K562 (cell line): ENCODE results near the gene C2orf92. TPM values are rescaled to one million over a fixed set of nuclear protein-coding genes. Genes with fewer than 3 reads are reported as not detected.

Experiments used
- ATF6 ChIP-seq: sonication (generic); formaldehyde crosslinking; IDR thresholded peaks from 2 replicates; pipeline ENCODE4 v1.4.0; 2020; ENCODE audit warnings: mild to moderate bottlenecking, missing genetic modification reagents
- C11orf30 ChIP-seq: fragments of 450-650 bp; IDR thresholded peaks from 2 replicates; pipeline ENCODE4 v1.6.1; 2016; ENCODE audit warnings: low read depth, mild to moderate bottlenecking
- E2F8 ChIP-seq: fragments of 450-650 bp; IDR thresholded peaks from 2 replicates; pipeline ENCODE4 v1.7.1; 2018; ENCODE audit warnings: mild to moderate bottlenecking, low read depth; ENCODE audit not compliant: partially characterized antibody
- ERF ChIP-seq: fragments of 450-650 bp; formaldehyde crosslinking; IDR thresholded peaks from 2 replicates; pipeline ENCODE4 v1.4.0; 2020; ENCODE audit warnings: mild to moderate bottlenecking, mixed read lengths
- PBX2 ChIP-seq, 2 experiments: IDR thresholded peaks in 1 of 2; conservative IDR thresholded peaks in 1 of 2; 2 replicates each; pipeline ENCODE4 v1.6.1; 2016; ENCODE audit warnings: low read depth in 2 of 2, mild to moderate bottlenecking in 1 of 2, missing compliant biosample characterization in 1 of 2, missing genetic modification characterization in 1 of 2, moderate library complexity in 1 of 2
- SNIP1 ChIP-seq: fragments of 450-650 bp; IDR thresholded peaks from 2 replicates; pipeline ENCODE4 v1.7.1; 2017; ENCODE audit warnings: low read depth, mild to moderate bottlenecking
- SP1 ChIP-seq: sonication (generic); formaldehyde crosslinking; IDR thresholded peaks from 2 replicates; pipeline ENCODE4 v1.8.1; 2022; ENCODE audit warnings: mild to moderate bottlenecking, missing genetic modification reagents
- ZNF133 ChIP-seq: fragments of 250-450 bp; sonication (Bioruptor Pico); IDR thresholded peaks from 2 replicates; pipeline ENCODE4 v1.4.0; 2020; ENCODE audit warnings: mild to moderate bottlenecking
- ZNF232 ChIP-seq: sonication (generic); formaldehyde crosslinking; IDR thresholded peaks from 2 replicates; pipeline ENCODE4 v1.8.0; 2022; ENCODE audit warnings: mild to moderate bottlenecking, missing genetic modification reagents
- polyA plus RNA-seq, 8 experiments: library from polyadenylated mRNA; depleted of rRNA in 4 of 8; stranded (reverse) in 5 of 8; unstranded in 3 of 8; fragments of >200 nt; fragmentation: Nextera tagmentation in 2 of 8; fragmentation: Illumina TruSeq in 1 of 8; extraction: Ambion mirVana in 2 of 8; extraction: Trizol in 1 of 8; gene quantifications; 2 replicates each; pipeline versions ENCODE4 v1.2.1 to v1.2.3, GENCODE V29; 2011 to 2014; ENCODE audit warnings: inconsistent platforms in 1 of 8, missing spikeins in 1 of 8
- total RNA-seq, 7 experiments: library from RNA; depleted of rRNA in 6 of 7; stranded (reverse); fragments of >200 nt in 6 of 7; fragmentation: Illumina TruSeq in 2 of 7; extraction: Trizol in 2 of 7; gene quantifications; 2 replicates each; pipeline versions ENCODE4 v1.2.1 to v1.2.3, GENCODE V29; 2011 to 2021; ENCODE audit warnings: low replicate concordance in 1 of 7

C2orf92 gene
- total and polyA plus RNA-seq, 9 of the 15 experiments (the other 6 are each of a cell fraction or from before 2014, with no cell fraction given), result 0.65 to 6.8 (median 3.6) TPM

GRCh38 chr2:97697252-97698235 lies 28.0 kb downstream of the C2orf92 start (continued):
- TF ChIP-seq ATF6 (CRISPR knock-in tag), result 0 out of 2 replicates have a peak, but pooled peaks have one; percentile 48
- no peak for TF ChIP-seq ZNF232
- TF ChIP-seq SP1, result no peak
- TF ChIP-seq ERF (CRISPR knock-in tag), result no peak
- TF ChIP-seq ZNF133 (CRISPR knock-in tag), result no peak
- no peak for TF ChIP-seq PBX2 (CRISPR knock-in tag; IDR thresholded peaks at IDR 0.05; ENCODE audit: low read depth)
- TF ChIP-seq PBX2 (tag; conservative IDR thresholded peaks at IDR 0.05; ENCODE audit: low read depth), result peak; percentile 88
- TF ChIP-seq C11orf30, result no peak
- TF ChIP-seq SNIP1, result no peak
- TF ChIP-seq E2F8, result no peak
